Stimulated activated CD8-positive, alpha-beta memory T cell treated with anti-CD3 and anti-CD28 coated beads, Interleukin-4, amount 100 ng/mL, for 24 hours (primary cell): ENCODE data around the gene PAK5.

Experiments used
- DNase-seq: peaks from one replicate; pipeline ENCODE4 v3.0.0-alpha.2; 2020; ENCODE audit warnings: low read depth

PAK5 gene

GRCh38 chr20:9789131-9789530 lies 49.7 kb downstream of the PAK5 start:
- DNase-seq, result no peak

- DNase-seq, result no peak
Observed at GRCh38 chr20:9775176-9775575, 63.7 kb downstream of the PAK5 start.

- DNase-seq, result no peak
Observed at GRCh38 chr20:9769954-9770353, 68.9 kb downstream of the PAK5 start.

- no peak for DNase-seq
Observed at GRCh38 chr20:9761476-9761875, 77.4 kb downstream of the PAK5 start.

GRCh38 chr20:9759392-9759791 lies 79.5 kb downstream of the PAK5 start:
- no peak for DNase-seq

GRCh38 chr20:9758752-9759151 lies 80.1 kb downstream of the PAK5 start:
- DNase-seq, result no peak

- no peak for DNase-seq
Observed at GRCh38 chr20:9756660-9757059, 82.2 kb downstream of the PAK5 start.

- no peak for DNase-seq
Observed at GRCh38 chr20:9755301-9755700, 83.6 kb downstream of the PAK5 start.

- no peak for DNase-seq
Observed at GRCh38 chr20:9744551-9744950, 94.3 kb downstream of the PAK5 start.

- DNase-seq, result no peak
Observed at GRCh38 chr20:9743871-9744270, 95.0 kb downstream of the PAK5 start.

- DNase-seq, result no peak
Observed at GRCh38 chr20:9742821-9743220, 96.1 kb downstream of the PAK5 start.

- no peak for DNase-seq
Observed at GRCh38 chr20:9741996-9742395, 96.9 kb downstream of the PAK5 start.

- DNase-seq, result no peak
Observed at GRCh38 chr20:9740486-9740885, 98.4 kb downstream of the PAK5 start.

GRCh38 chr20:9739991-9740390 lies 98.9 kb downstream of the PAK5 start:
- no peak for DNase-seq

GRCh38 chr20:9736373-9736772 lies 102.5 kb downstream of the PAK5 start:
- no peak for DNase-seq

GRCh38 chr20:9723501-9724202 lies 115.2 kb downstream of the PAK5 start:
- no peak for DNase-seq

GRCh38 chr20:9711872-9712271 lies 127.0 kb downstream of the PAK5 start:
- DNase-seq, result no peak

GRCh38 chr20:9710685-9711084 lies 128.2 kb downstream of the PAK5 start:
- DNase-seq, result no peak

GRCh38 chr20:9705722-9706476 lies 133.0 kb downstream of the PAK5 start:
- no peak for DNase-seq

- DNase-seq, result no peak
Observed at GRCh38 chr20:9699181-9699580, 139.7 kb downstream of the PAK5 start.

- DNase-seq, result no peak
Observed at GRCh38 chr20:9689041-9689440, 149.8 kb downstream of the PAK5 start.

GRCh38 chr20:9686866-9687265 lies 152.0 kb downstream of the PAK5 start:
- no peak for DNase-seq

- DNase-seq, result no peak
Observed at GRCh38 chr20:9686455-9686854, 152.4 kb downstream of the PAK5 start.

- DNase-seq, result no peak
Observed at GRCh38 chr20:9686001-9686400, 152.9 kb downstream of the PAK5 start.
